NCI-H1436 (cell line): ENCODE results near the gene TTC6.

Source experiments
- DNase-seq: peaks from one replicate; lab custom pipeline; 2025; lab: John Stamatoyannopoulos, UW

The TTC6 gene

GRCh38 chr14:37597914-37598746 lies 2.7 kb downstream of the TTC6 start:
- peak; percentile 29 for DNase-seq

- DNase-seq, result no peak
Measured at GRCh38 chr14:37598747-37599506, 3.5 kb downstream of the TTC6 start.

- DNase-seq, result peak; percentile 78
Measured at GRCh38 chr14:37599507-37600368, 4.3 kb downstream of the TTC6 start.

GRCh38 chr14:37600880-37601741 lies 5.7 kb downstream of the TTC6 start:
- DNase-seq, result no peak

GRCh38 chr14:37601865-37602264 lies 6.4 kb downstream of the TTC6 start:
- no peak for DNase-seq

GRCh38 chr14:37602605-37603453 lies 7.4 kb downstream of the TTC6 start:
- DNase-seq, result no peak

- DNase-seq, result no peak
Measured at GRCh38 chr14:37603688-37604251, 8.3 kb downstream of the TTC6 start.

- DNase-seq, result no peak
Measured at GRCh38 chr14:37606678-37607077, 11.2 kb downstream of the TTC6 start.

GRCh38 chr14:37608649-37609048 lies 13.2 kb downstream of the TTC6 start:
- DNase-seq, result no peak

GRCh38 chr14:37610945-37611523 lies 15.6 kb downstream of the TTC6 start:
- no peak for DNase-seq

GRCh38 chr14:37615582-37616289 lies 20.3 kb downstream of the TTC6 start:
- no peak for DNase-seq

GRCh38 chr14:37616853-37617252 lies 21.4 kb downstream of the TTC6 start:
- no peak for DNase-seq

GRCh38 chr14:37617864-37618365 lies 22.5 kb downstream of the TTC6 start:
- DNase-seq, result no peak

- DNase-seq, result no peak
Measured at GRCh38 chr14:37618498-37619028, 23.1 kb downstream of the TTC6 start.

GRCh38 chr14:37620856-37621255 lies 25.4 kb downstream of the TTC6 start:
- DNase-seq, result no peak

- no peak for DNase-seq
Measured at GRCh38 chr14:37622231-37622923, 26.9 kb downstream of the TTC6 start.

GRCh38 chr14:37623426-37623951 lies 28.1 kb downstream of the TTC6 start:
- no peak for DNase-seq

GRCh38 chr14:37623971-37624370 lies 28.5 kb downstream of the TTC6 start:
- DNase-seq, result no peak
